GM12875 (cell line): ENCODE data around the gene PPP1R12A.

Experiments
- H3K4me3 ChIP-seq: one replicate; pipeline ENCODE4 v1.5.1; 2011; ENCODE audit warnings: low read depth, low read length, control low read depth
- CTCF ChIP-seq: IDR thresholded peaks from 2 replicates; pipeline ENCODE4 v1.5.1; 2011; ENCODE audit warnings: low read depth, mild to moderate bottlenecking, control low read depth, inconsistent platforms, low read length, moderate library complexity, borderline replicate concordance; ENCODE audit not compliant: insufficient read depth

PPP1R12A gene

GRCh38 chr12:79835377-79835843 is 99.5 kb downstream of the PPP1R12A start:
- no peak for TF ChIP-seq CTCF
- no peak overlapping the region for H3K4me3 ChIP-seq

- no peak for TF ChIP-seq CTCF
- H3K4me3 ChIP-seq = no peak overlapping the region
These were observed 100.1 kb downstream of the PPP1R12A start for GRCh38 chr12:79834712-79835376.

GRCh38 chr12:79830440-79830839 is 104.5 kb downstream of the PPP1R12A start:
- no peak for TF ChIP-seq CTCF
- H3K4me3 ChIP-seq = no peak overlapping the region

- H3K4me3 ChIP-seq = no peak overlapping the region
- TF ChIP-seq CTCF = no peak
These were observed 106.0 kb downstream of the PPP1R12A start for GRCh38 chr12:79828924-79829323.

GRCh38 chr12:79827484-79827883 is 107.4 kb downstream of the PPP1R12A start:
- TF ChIP-seq CTCF = no peak
- no peak overlapping the region for H3K4me3 ChIP-seq

- no peak overlapping the region for H3K4me3 ChIP-seq
- no peak for TF ChIP-seq CTCF
These were observed 108.4 kb downstream of the PPP1R12A start for GRCh38 chr12:79826267-79827128.

- TF ChIP-seq CTCF = no peak
- no peak overlapping the region for H3K4me3 ChIP-seq
These were observed 112.4 kb downstream of the PPP1R12A start for GRCh38 chr12:79822475-79822874.
